HPDE6-E6E7 (cell line): Measurements from ENCODE around the gene TLE2.
A peak's percentile ranks its signal among the peaks of the same experiment; 100 is the strongest.
"Not testable (repeated sequence)": the region's sequence is repeated elsewhere in the genome, so short reads cannot be mapped to it uniquely, and the experiment has no call there.

ENCODE experiments used
- DNase-seq: peaks from one replicate; pipeline ENCODE4 v3.0.0; 2011; ENCODE audit warnings: missing footprints; ENCODE audit errors: extremely low spot score

The TLE2 gene

GRCh38 chr19:3056417-3057088, 27.5 kb upstream of the TLE2 start:
- DNase-seq, result no peak

- DNase-seq, result peak; percentile 87
Measured at GRCh38 chr19:3055741-3056416, 26.8 kb upstream of the TLE2 start.

- DNase-seq, result peak; percentile 91
Measured at GRCh38 chr19:3054972-3055740, 26.1 kb upstream of the TLE2 start.

DNA sequence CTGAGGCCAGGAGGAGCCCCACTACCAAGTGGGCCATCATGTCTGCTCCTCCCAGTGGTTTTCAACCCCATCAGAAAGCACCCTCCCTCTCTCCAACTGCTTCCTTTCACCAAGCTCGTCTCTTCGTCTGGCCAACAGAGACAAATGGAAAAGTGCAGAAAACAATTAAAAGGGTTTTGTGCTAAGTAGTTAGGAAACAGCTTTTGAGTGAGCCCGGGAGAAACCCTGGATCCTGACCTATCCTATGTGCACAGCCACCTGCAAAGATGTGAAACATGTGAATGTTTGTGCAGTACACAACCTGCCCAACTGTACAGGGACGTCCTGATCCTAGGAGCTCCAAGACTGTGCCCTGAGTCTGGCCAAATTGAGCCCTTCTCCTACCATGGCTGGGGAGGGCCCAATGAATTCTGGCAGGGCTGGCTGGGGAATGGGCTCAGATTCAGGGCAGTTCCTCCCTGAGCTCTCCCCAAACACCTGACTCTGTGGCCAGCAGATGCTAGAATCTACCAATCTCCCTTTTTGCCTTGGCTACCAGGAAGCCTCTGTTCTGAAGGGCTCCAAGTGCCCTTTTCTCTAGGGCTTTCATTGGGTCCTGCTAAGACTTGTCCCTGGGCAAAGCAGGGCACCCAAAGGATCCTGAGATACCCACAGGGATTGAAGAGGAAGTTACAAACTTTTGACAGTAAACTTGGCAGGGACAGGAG, 25.3 kb upstream of the TLE2 start:
- DNase-seq, result no peak

GRCh38 chr19:3053780-3054179, 24.7 kb upstream of the TLE2 start:
- no peak for DNase-seq

GRCh38 chr19:3053218-3053621, 24.1 kb upstream of the TLE2 start:
- no peak for DNase-seq

DNA sequence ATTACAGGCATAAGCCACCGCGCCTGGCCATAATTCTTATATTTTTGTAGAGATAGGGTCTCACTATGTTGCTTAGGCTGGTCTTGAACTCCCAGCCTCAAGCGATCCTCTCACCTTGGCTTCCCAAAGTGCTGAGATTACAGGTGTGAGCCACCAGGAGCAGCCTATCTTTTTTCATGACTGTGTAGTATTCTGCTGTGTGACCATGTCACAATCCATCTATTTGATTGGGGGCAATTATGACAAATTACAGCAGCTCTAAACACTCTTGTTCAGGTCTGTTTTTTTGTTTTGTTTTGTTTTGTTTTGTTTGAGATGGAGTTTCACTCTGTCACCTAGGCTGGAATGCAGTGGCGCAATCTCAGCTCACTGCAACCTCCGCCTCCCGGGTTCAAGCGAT, 20.9 kb upstream of the TLE2 start:
- DNase-seq, result not testable (repeated sequence)

DNA sequence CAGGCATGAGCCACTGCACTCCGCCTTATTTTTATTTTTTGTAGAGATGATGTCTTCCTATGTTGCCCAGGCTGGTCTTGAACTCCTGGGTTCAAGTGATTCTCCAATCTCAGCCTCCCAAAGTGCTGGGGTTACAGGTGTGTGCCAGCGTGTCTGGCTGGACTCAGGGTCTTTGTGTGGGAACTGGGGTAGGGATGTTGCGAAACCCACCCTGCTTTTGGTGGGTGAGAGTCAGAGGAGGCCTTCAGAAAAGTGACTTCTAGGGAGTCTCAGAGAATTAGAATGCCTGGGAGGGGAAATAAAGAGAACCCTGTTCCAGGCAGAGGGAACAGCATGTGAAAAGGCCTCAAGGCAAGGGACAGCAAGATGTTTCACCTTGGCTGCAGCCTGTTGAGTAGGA, 20.0 kb upstream of the TLE2 start:
- DNase-seq, result no peak

GRCh38 chr19:3048190-3048533, 19.1 kb upstream of the TLE2 start:
- no peak for DNase-seq

DNA sequence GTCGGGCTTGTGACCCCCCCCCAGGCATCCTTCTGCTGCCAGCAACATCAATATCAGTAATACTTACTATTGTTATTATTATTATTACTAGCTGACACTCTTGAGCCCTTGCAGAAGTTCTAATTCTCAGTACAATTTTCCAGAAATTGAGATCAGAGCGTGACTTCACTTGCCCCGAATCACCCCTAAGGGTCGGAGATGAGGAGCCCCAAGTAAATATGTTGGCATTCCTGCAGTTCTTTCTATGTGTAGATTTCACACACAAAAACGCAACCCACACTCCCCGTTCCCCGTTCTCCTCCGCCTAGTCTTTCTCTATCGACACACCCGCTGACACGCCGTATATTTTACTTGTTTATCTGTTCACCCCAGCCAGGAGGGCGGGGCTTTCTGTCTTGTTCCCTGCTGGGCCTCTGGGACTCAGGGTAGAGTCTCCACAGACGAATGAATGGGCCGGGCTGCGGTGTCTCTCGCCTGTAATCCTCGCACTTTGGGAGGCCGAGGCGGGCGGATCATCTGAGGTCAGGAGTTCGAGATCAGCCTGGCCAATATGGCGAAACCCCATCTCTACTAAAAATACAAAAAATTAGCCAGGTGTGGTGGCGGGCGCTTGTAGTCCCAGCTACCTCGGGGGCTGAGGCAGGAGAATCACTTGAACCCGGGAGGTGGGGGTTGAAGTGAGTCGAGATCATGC, 18.6 kb upstream of the TLE2 start:
- DNase-seq, result peak; percentile 69

- no peak for DNase-seq
Measured at GRCh38 chr19:3046698-3047495, 17.8 kb upstream of the TLE2 start.

- no peak for DNase-seq
Measured at GRCh38 chr19:3045885-3046697, 17.0 kb upstream of the TLE2 start.

- DNase-seq, result no peak
Measured at GRCh38 chr19:3045191-3045590, 16.1 kb upstream of the TLE2 start.

DNA sequence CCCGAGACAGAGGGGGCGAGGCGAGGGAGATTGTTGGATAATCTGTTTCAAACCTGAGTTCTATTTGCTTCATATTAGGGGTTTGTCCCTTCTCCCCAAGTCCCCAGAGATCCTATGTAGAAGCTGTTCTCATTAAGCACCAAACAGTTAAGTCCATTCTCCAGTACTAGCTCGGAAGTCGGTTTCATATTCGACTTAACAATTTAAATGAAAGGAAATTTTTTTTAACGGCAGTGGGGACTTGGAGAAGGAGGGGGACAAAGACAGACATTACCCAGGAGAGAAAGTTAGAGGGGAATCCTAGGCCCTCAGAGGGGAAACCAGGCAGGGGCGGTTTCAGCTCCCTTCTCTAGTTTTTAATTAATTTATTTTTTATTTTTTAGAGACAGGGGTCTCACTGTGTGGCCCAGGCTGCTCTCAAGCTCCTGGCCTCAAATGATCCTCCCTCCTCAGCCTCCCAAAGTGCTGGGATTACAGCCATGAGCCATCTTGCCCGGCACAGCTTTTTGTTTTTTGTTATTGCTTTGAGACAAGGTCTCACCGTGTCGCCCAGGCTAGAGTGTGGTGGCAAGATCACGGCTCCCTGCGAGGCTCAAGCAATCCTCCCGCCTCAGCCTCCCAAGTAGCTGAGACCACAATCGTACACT, 13.7 kb upstream of the TLE2 start:
- no peak for DNase-seq

DNA sequence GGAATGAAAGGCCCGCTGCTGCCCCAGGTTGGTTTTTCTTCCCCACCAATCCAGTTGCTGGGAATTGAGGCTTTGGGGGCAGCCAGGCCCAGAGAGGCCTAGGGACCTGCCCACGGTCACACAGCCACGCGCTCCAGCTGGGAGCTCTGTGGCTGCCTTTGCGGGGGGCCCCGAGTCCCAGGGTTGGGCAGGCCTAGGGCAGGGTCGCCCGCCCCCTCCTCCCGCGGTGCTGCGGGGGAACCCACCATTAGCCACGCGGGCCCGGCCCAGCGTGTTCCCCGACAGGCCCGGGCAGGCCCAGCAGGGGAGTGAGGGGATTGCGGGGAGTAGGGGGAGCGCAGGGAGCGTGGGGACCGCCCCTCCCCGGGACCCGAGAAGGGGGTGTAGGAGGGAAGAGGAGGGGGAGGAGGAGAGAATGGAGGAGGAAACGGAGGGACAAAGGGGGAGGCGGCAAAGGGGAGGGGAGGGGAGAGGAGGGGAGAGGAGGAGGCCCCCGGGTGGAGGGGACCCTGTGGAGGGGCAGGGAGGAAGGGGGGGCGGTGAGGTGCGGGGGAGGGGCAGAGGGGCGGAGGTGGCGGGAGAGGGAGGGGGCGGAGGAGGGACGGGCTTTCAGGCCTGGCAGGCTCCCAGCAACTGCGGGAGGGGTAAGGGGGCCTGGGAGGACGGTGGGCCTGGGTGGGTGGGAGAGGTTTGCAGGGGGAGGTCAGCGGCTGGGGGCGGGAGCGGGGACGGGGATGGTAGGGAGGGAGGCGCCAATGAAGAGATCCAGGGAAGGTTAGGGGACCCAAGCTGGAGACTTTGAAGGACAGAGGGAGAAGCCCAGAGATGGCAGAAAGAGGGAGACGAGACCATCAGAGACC, 12.9 kb upstream of the TLE2 start:
- no peak for DNase-seq

- no peak for DNase-seq
Measured at GRCh38 chr19:3041327-3041726, 12.2 kb upstream of the TLE2 start.

DNA sequence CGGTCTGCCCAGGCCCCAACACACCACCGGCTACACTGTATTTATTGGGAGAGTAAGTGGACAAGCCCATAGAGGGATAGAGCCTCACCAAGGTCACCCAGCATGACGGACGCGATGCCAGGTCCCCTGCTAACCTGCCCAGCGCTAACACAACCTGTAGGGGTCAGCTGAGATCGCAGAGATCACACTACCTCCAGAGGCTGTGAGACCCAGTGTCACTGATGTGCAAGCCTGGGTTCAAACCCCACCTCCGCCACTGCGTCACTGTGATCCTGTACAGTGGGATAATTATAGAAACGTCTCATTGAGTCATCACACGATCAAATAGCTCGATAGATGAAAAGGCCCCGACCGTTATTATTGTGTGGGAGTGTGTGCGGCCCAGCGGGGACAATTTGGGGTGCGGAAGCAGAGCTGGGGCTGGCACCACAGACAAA, 10.6 kb upstream of the TLE2 start:
- no peak for DNase-seq

GRCh38 chr19:3039125-3039524, 10.0 kb upstream of the TLE2 start:
- DNase-seq, result no peak

DNA sequence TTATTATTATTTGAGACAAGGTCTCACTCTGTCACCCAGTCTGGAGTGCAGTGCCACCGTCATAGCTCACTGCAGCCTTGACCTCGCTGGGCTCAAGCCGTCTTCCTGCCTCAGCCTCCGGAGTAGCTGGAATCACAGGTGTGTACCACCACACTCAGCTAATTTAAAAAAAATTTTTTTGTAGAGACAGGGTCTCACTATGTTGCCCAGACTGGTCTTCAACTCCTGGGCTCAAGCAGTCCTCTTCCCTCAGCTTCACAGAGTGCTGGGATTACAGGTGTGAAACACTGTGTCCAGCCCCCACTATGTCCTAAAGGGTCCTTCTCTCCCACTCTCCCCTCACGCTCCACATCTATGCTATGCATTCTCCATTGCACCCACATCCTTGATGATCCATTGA, 9.1 kb upstream of the TLE2 start:
- DNase-seq, result no peak
